K562 (cell line): Measurements from ENCODE around the gene CSF1. TPM values are rescaled to one million over a fixed set of nuclear protein-coding genes. Genes with fewer than 3 reads are reported as not detected.

Source experiments
- ATAC-seq: fragments of 200-7000 bp; cut with Tn5 transposase; 3 replicates; pipeline ENCODE4 v1.9.1; 2020; ENCODE audit warnings: moderate library complexity
- BruUV-seq: library from RNA; stranded (reverse); fragments of 400-500 nt; replicated peaks from 2 replicates; lab custom pipeline; 2021; lab: Mats Ljungman, UMichigan
- CTCF ChIA-PET: fragments of 300-600 bp; formaldehyde crosslinking; extraction: SDS; loops from one replicate; lab custom pipeline; 2021; ENCODE audit warnings: low intra/inter-chr PET ratio; lab: Yijun Ruan, JAX
- POLR2A ChIA-PET: fragments of 300-600, 350-650 bp; sonication (Branson Sonifier 250); formaldehyde crosslinking; extraction: SDS; loops from one replicate; lab custom pipeline; 2021; ENCODE audit warnings: antibody characterized with exemption, inconsistent platforms; lab: Yijun Ruan, JAX
- DNase-seq, 4 experiments: peaks; one replicate each; pipeline versions ENCODE4 v3.0.0 to v3.0.0-alpha.2; 2011 to 2018; ENCODE audit warnings: low spot score in 3 of 4, mixed read lengths in 3 of 4; ENCODE audit errors: extremely low read depth in 1 of 4
- FAIRE-seq: peaks from 2 replicates; lab custom pipeline; 2011; peaks lifted over from hg19 to GRCh38; lab: Jason Lieb, UNC
- H2AFZ ChIP-seq: 2 replicates; pipeline ENCODE4 v1.6.0; 2011; ENCODE audit warnings: low read depth, low read length, control low read depth, inconsistent platforms
- H3K27ac ChIP-seq: fragments of 200-600 bp; 3 replicates; pipeline ENCODE4 v1.8.0; 2011; ENCODE audit warnings: low read depth, mild to moderate bottlenecking, control low read depth, inconsistent platforms, low read length, moderate library complexity, mixed read lengths; ENCODE audit errors: extremely low read depth
- H3K27me3 ChIP-seq, 2 experiments: fragments of 300-600 bp in 1 of 2; 2 replicates in 1 of 2; 3 replicates in 1 of 2; pipeline versions ENCODE4 v1.6.0 to v1.8.0; 2011; ENCODE audit warnings: inconsistent platforms in 2 of 2, low read length in 2 of 2, mild to moderate bottlenecking in 1 of 2, mixed read lengths in 1 of 2, moderate library complexity in 1 of 2; ENCODE audit not compliant: control insufficient read depth in 2 of 2, insufficient read depth in 2 of 2
- H3K36me3 ChIP-seq: fragments of 300-600 bp; 3 replicates; pipeline ENCODE4 v1.8.0; 2011; ENCODE audit warnings: mild to moderate bottlenecking, low read length, inconsistent platforms; ENCODE audit not compliant: control insufficient read depth, insufficient read depth
- H3K4me1 ChIP-seq, 2 experiments: fragments of 200-600 bp in 1 of 2; replicated peaks in 1 of 2; 2 replicates in 1 of 2; 3 replicates in 1 of 2; pipeline versions ENCODE4 v1.5.1 to v1.8.0; 2011; ENCODE audit warnings: inconsistent platforms in 2 of 2, low read length in 2 of 2, mild to moderate bottlenecking in 1 of 2, mixed read lengths in 1 of 2, moderate library complexity in 1 of 2; ENCODE audit not compliant: control insufficient read depth in 2 of 2, insufficient read depth in 2 of 2
- H3K4me2 ChIP-seq: 2 replicates; pipeline ENCODE4 v1.6.1; 2011; ENCODE audit warnings: low read length, control low read depth, inconsistent platforms, mixed read lengths; ENCODE audit not compliant: insufficient read depth
- H3K4me3 ChIP-seq: fragments of 200-600 bp; sonication (generic), shearing (Covaris generic); 2 replicates; pipeline ENCODE4 v1.5.1; 2016; ENCODE audit warnings: control low read depth, inconsistent platforms
- H3K79me2 ChIP-seq: fragments of 200-600 bp; 3 replicates; pipeline ENCODE4 v1.8.0; 2011; ENCODE audit warnings: low read length, inconsistent platforms; ENCODE audit not compliant: control insufficient read depth, insufficient read depth
- H3K9ac ChIP-seq, 2 experiments: 2 replicates each; pipeline versions ENCODE4 v1.6.0 to v1.6.1; 2011; ENCODE audit warnings: low read depth in 2 of 2, low read length in 2 of 2, control low read depth in 1 of 2, inconsistent platforms in 1 of 2, mild to moderate bottlenecking in 1 of 2, mixed read lengths in 1 of 2; ENCODE audit not compliant: insufficient read depth in 1 of 2
- H3K9me1 ChIP-seq: one replicate; pipeline ENCODE4 v1.6.0; 2011; ENCODE audit warnings: inconsistent platforms, mild to moderate bottlenecking, low read length, moderate library complexity; ENCODE audit not compliant: control insufficient read depth, insufficient read depth
- H3K9me3 ChIP-seq: replicated peaks from 2 replicates; pipeline ENCODE4 v1.5.1; 2011; ENCODE audit warnings: low read depth, low read length, inconsistent platforms; ENCODE audit not compliant: control insufficient read depth, insufficient read depth
- H4K20me1 ChIP-seq: replicated peaks from 2 replicates; pipeline ENCODE4 v1.6.1; 2011; ENCODE audit warnings: low read length, inconsistent platforms, mixed read lengths; ENCODE audit not compliant: control insufficient read depth, insufficient read depth
- FOXK1 ChIP-seq: sonication (generic); formaldehyde crosslinking; IDR thresholded peaks from 2 replicates; pipeline ENCODE4 v1.8.0; 2022; ENCODE audit warnings: missing genetic modification reagents, mild to moderate bottlenecking, borderline replicate concordance
- HIVEP1 ChIP-seq: fragments of 250-450 bp; sonication (Bioruptor Pico); IDR thresholded peaks from 2 replicates; pipeline ENCODE4 v1.4.0; 2020; ENCODE audit warnings: mild to moderate bottlenecking
- HNRNPUL1 ChIP-seq: fragments of 200-400 bp; formaldehyde crosslinking; IDR thresholded peaks from 2 replicates; pipeline ENCODE4 v1.6.1; 2017; ENCODE audit warnings: low read length
- MTF1 ChIP-seq: fragments of 250-450 bp; sonication (Bioruptor Pico); IDR thresholded peaks from 2 replicates; pipeline ENCODE4 v1.9.0; 2021; ENCODE audit warnings: moderate library complexity, mild to moderate bottlenecking, inconsistent platforms, borderline replicate concordance
- POLR2AphosphoS5 ChIP-seq: IDR thresholded peaks from 2 replicates; pipeline ENCODE4 v1.6.1; 2011; ENCODE audit warnings: mild to moderate bottlenecking, low read depth, low read length, moderate library complexity; ENCODE audit not compliant: control insufficient read depth, insufficient read depth
- POLR2G ChIP-seq: fragments of 200-400 bp; formaldehyde crosslinking; IDR thresholded peaks from 2 replicates; pipeline ENCODE4 v1.6.1; 2017; ENCODE audit warnings: low read depth, mild to moderate bottlenecking, antibody characterized with exemption, low read length, moderate library complexity
- RBM14 ChIP-seq: fragments of 200-400 bp; formaldehyde crosslinking; IDR thresholded peaks from 2 replicates; pipeline ENCODE4 v1.6.1; 2018; ENCODE audit warnings: low read depth, mild to moderate bottlenecking, low read length, moderate library complexity, borderline replicate concordance; ENCODE audit not compliant: insufficient read depth
- SIN3A ChIP-seq, 2 experiments: fragments of 150-350 bp in 1 of 2; IDR thresholded peaks; 2 replicates each; pipeline ENCODE4 v1.6.1; 2011 to 2016; ENCODE audit warnings: borderline replicate concordance in 2 of 2, low read depth in 2 of 2, low read length in 2 of 2, mild to moderate bottlenecking in 2 of 2, moderate library complexity in 2 of 2; ENCODE audit not compliant: control insufficient read depth in 1 of 2
- SMARCA4 ChIP-seq: fragments of 450-650 bp; IDR thresholded peaks from 2 replicates; pipeline ENCODE4 v1.6.1; 2016
- STAT5B ChIP-seq: fragments of 250-450 bp; sonication (Bioruptor Pico); IDR thresholded peaks from 2 replicates; pipeline ENCODE4 v1.8.0; 2021; ENCODE audit warnings: mild to moderate bottlenecking, inconsistent platforms
- TCFL5 ChIP-seq: fragments of 250-450 bp; sonication (Bioruptor Pico); conservative IDR thresholded peaks from 2 replicates; pipeline ENCODE4 v1.6.1; 2021; ENCODE audit warnings: mild to moderate bottlenecking, moderate library complexity, matching md5 sums
- ZNF263 ChIP-seq: sonication (generic); formaldehyde crosslinking; IDR thresholded peaks from 2 replicates; pipeline ENCODE4 v1.8.0; 2022; ENCODE audit warnings: mild to moderate bottlenecking, missing genetic modification reagents, borderline replicate concordance
- WGBS: fragments of 100-300 bp; shearing (Covaris generic); methylation state at CpG from one replicate; pipeline ENCODE4 v1.1.6; 2016; ENCODE audit warnings: low coverage, mixed read lengths; ENCODE audit not compliant: insufficient coverage; ENCODE audit errors: missing lambda C conversion rate; 5-methylcytosine and 5-hydroxymethylcytosine counted together
- in situ Hi-C: fragments of 300-500 bp; cut with MboI; formaldehyde crosslinking; loops from 4 replicates; pipeline ENCODE4 v1.15.0; 2018; ENCODE audit warnings: inconsistent platforms, mixed read lengths
- intact Hi-C: fragments of 100-400 bp; cut with micrococcal nuclease; formaldehyde crosslinking; loops from 2 replicates; pipeline ENCODE4 v1.14.2; 2022
- polyA plus RNA-seq, 8 experiments: library from polyadenylated mRNA; depleted of rRNA in 4 of 8; stranded (reverse) in 5 of 8; unstranded in 3 of 8; fragments of >200 nt; fragmentation: Nextera tagmentation in 2 of 8; fragmentation: Illumina TruSeq in 1 of 8; extraction: Ambion mirVana in 2 of 8; extraction: Trizol in 1 of 8; gene quantifications; 2 replicates each; pipeline versions ENCODE4 v1.2.1 to v1.2.3, GENCODE V29; 2011 to 2014; ENCODE audit warnings: inconsistent platforms in 1 of 8, missing spikeins in 1 of 8
- total RNA-seq, 7 experiments: library from RNA; depleted of rRNA in 6 of 7; stranded (reverse); fragments of >200 nt in 6 of 7; fragmentation: Illumina TruSeq in 2 of 7; extraction: Trizol in 2 of 7; gene quantifications; 2 replicates each; pipeline versions ENCODE4 v1.2.1 to v1.2.3, GENCODE V29; 2011 to 2021; ENCODE audit warnings: low replicate concordance in 1 of 7
- TF ChIP-seq, protein P1 (sequence below), 3 experiments: IDR thresholded peaks in 2 of 3; conservative IDR thresholded peaks in 1 of 3; 2 replicates each; pipeline ENCODE4 v1.5.1; 2011 to 2012; ENCODE audit warnings: low read length in 3 of 3, mild to moderate bottlenecking in 3 of 3, control low read depth in 2 of 3, improper control_type of control experiment in 1 of 3, inconsistent platforms in 1 of 3, low read depth in 1 of 3, mixed read lengths in 1 of 3, moderate library complexity in 1 of 3; ENCODE audit not compliant: insufficient read depth in 2 of 3
- TF ChIP-seq, protein P2 (sequence below): fragments of 450-650 bp; formaldehyde crosslinking; IDR thresholded peaks from 2 replicates; pipeline ENCODE4 v1.4.0; 2020; ENCODE audit warnings: mild to moderate bottlenecking, moderate library complexity

CSF1 gene
- total and polyA plus RNA-seq, 9 of the 15 experiments (the other 6 are each of a cell fraction or from before 2014, with no cell fraction given), result 0.18 to 11.8 (median 2.8) TPM

DNA sequence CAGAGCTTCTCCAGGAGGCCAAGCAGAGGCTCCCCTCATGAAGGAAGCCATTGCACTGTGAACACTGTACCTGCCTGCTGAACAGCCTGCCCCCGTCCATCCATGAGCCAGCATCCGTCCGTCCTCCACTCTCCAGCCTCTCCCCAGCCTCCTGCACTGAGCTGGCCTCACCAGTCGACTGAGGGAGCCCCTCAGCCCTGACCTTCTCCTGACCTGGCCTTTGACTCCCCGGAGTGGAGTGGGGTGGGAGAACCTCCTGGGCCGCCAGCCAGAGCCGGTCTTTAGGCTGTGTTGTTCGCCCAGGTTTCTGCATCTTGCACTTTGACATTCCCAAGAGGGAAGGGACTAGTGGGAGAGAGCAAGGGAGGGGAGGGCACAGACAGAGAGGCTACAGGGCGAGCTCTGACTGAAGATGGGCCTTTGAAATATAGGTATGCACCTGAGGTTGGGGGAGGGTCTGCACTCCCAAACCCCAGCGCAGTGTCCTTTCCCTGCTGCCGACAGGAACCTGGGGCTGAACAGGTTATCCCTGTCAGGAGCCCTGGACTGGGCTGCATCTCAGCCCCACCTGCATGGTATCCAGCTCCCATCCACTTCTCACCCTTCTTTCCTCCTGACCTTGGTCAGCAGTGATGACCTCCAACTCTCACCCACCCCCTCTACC, 19.1 kb downstream of the CSF1 start (continued):
- TF ChIP-seq STAT5B (no peak), HNRNPUL1 (no peak), SMARCA4 (no peak), RBM14 (no peak), FOXK1 (CRISPR knock-in tag) (no peak), MTF1 (CRISPR knock-in tag) (no peak)

DNA sequence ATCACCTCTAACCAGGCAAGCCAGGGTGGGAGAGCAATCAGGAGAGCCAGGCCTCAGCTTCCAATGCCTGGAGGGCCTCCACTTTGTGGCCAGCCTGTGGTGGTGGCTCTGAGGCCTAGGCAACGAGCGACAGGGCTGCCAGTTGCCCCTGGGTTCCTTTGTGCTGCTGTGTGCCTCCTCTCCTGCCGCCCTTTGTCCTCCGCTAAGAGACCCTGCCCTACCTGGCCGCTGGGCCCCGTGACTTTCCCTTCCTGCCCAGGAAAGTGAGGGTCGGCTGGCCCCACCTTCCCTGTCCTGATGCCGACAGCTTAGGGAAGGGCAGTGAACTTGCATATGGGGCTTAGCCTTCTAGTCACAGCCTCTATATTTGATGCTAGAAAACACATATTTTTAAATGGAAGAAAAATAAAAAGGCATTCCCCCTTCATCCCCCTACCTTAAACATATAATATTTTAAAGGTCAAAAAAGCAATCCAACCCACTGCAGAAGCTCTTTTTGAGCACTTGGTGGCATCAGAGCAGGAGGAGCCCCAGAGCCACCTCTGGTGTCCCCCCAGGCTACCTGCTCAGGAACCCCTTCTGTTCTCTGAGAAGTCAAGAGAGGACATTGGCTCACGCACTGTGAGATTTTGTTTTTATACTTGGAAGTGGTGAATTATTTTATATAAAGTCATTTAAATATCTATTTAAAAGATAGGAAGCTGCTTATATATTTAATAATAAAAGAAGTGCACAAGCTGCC, 19.8 kb downstream of the CSF1 start:
- ATAC-seq (no peak; the same call in 2 of the 3 replicates), DNase-seq (no peak), FAIRE-seq (no peak)
- H3K36me3 ChIP-seq, result peaks cover 25% of the 10 kb centered on the region; the same call in 2 of the 3 replicates
- intact Hi-C loops, result loop anchor here (5.0 kb wide), 1 partner anchor 52 kb away; the partner anchor contains the start of gene AHCYL1
- H3K9me1 ChIP-seq, result no peaks in the 10 kb centered on the region
- no TSS peak for BruUV-seq
- peak overlapping the region in 1 of 2 experiments; percentile 73; a peak in 2 of 4 replicates for H3K9ac ChIP-seq
- no peak overlapping the region for H3K4me2 ChIP-seq
- peak overlapping the region; percentile 76; the same call in 1 of the 2 replicates for H2AFZ ChIP-seq
- no peaks in the 10 kb centered on the region for H3K79me2 ChIP-seq
- H3K4me1 ChIP-seq, result peaks cover 15 to 24% of the 10 kb centered on the region in 2 experiments; a peak in 4 of 5 replicates
- H4K20me1 ChIP-seq, result no peaks in the 10 kb centered on the region
- no peak overlapping the region for H3K4me3 ChIP-seq
- no peaks in the 10 kb centered on the region for H3K27me3 ChIP-seq
- CTCF ChIA-PET, result interaction anchor here (1.1 to 1.8 kb wide), 2 partner anchors 139 to 154 kb away, joined by 3 to 6 read pairs; no protein-coding TSS in a partner anchor
- H3K27ac ChIP-seq, result peak overlapping the region; percentile 67; the same call in 1 of the 3 replicates
- POLR2A ChIA-PET, result interaction anchor here (0.7 to 2.3 kb wide), 6 partner anchors 10 to 129 kb away, joined by 3 to 9 read pairs (median 6); no protein-coding TSS in a partner anchor
- H3K9me3 ChIP-seq, result peaks cover 3% of the 10 kb centered on the region; the same call in 1 of the 2 replicates
- 87% methylated on average over 9 of the region's 9 CpGs for WGBS
- in situ Hi-C loops, result no loop called here
- TF ChIP-seq POLR2AphosphoS5 (peak; percentile 71), POLR2G (peak; percentile 34; the same call in 1 of the 2 replicates), HIVEP1 (CRISPR knock-in tag) (no peak), ZNF263 (CRISPR knock-in tag) (no peak), SIN3A (IDR thresholded peaks at IDR 0.05; ENCODE audit: borderline replicate concordance in 2 of 2, control insufficient read depth in 1 of 2, low read depth in 2 of 2, low read length in 2 of 2) (peak in 1 of 2 experiments; percentile 58; a peak in 1 of 4 replicates), TCFL5 (no peak)
- TF ChIP-seq, protein P1, sequence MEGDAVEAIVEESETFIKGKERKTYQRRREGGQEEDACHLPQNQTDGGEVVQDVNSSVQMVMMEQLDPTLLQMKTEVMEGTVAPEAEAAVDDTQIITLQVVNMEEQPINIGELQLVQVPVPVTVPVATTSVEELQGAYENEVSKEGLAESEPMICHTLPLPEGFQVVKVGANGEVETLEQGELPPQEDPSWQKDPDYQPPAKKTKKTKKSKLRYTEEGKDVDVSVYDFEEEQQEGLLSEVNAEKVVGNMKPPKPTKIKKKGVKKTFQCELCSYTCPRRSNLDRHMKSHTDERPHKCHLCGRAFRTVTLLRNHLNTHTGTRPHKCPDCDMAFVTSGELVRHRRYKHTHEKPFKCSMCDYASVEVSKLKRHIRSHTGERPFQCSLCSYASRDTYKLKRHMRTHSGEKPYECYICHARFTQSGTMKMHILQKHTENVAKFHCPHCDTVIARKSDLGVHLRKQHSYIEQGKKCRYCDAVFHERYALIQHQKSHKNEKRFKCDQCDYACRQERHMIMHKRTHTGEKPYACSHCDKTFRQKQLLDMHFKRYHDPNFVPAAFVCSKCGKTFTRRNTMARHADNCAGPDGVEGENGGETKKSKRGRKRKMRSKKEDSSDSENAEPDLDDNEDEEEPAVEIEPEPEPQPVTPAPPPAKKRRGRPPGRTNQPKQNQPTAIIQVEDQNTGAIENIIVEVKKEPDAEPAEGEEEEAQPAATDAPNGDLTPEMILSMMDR (IDR thresholded peaks at IDR 0.05 in 2 of 3, conservative IDR thresholded peaks at IDR 0.05 in 1 of 3; ENCODE audit: insufficient read depth in 2 of 3, low read depth in 1 of 3, low read length in 3 of 3), result peak in 2 of 3 experiments; percentile 13 to 35; a peak in 3 of 6 replicates
- TF ChIP-seq, protein P2, sequence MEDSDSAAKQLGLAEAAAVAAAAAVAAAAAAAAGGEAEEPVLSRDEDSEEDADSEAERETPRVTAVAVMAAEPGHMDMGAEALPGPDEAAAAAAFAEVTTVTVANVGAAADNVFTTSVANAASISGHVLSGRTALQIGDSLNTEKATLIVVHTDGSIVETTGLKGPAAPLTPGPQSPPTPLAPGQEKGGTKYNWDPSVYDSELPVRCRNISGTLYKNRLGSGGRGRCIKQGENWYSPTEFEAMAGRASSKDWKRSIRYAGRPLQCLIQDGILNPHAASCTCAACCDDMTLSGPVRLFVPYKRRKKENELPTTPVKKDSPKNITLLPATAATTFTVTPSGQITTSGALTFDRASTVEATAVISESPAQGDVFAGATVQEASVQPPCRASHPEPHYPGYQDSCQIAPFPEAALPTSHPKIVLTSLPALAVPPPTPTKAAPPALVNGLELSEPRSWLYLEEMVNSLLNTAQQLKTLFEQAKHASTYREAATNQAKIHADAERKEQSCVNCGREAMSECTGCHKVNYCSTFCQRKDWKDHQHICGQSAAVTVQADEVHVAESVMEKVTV (CRISPR knock-in tag), result 0 out of 2 replicates have a peak, but pooled peaks have one; percentile 1
